Measurements from ENCODE around the gene LMBR1.
"Not testable (repeated sequence)": the region's sequence is repeated elsewhere in the genome, so short reads cannot be mapped to it uniquely, and the experiment has no call there.

The LMBR1 gene, protein sequence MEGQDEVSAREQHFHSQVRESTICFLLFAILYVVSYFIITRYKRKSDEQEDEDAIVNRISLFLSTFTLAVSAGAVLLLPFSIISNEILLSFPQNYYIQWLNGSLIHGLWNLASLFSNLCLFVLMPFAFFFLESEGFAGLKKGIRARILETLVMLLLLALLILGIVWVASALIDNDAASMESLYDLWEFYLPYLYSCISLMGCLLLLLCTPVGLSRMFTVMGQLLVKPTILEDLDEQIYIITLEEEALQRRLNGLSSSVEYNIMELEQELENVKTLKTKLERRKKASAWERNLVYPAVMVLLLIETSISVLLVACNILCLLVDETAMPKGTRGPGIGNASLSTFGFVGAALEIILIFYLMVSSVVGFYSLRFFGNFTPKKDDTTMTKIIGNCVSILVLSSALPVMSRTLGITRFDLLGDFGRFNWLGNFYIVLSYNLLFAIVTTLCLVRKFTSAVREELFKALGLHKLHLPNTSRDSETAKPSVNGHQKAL

DNA sequence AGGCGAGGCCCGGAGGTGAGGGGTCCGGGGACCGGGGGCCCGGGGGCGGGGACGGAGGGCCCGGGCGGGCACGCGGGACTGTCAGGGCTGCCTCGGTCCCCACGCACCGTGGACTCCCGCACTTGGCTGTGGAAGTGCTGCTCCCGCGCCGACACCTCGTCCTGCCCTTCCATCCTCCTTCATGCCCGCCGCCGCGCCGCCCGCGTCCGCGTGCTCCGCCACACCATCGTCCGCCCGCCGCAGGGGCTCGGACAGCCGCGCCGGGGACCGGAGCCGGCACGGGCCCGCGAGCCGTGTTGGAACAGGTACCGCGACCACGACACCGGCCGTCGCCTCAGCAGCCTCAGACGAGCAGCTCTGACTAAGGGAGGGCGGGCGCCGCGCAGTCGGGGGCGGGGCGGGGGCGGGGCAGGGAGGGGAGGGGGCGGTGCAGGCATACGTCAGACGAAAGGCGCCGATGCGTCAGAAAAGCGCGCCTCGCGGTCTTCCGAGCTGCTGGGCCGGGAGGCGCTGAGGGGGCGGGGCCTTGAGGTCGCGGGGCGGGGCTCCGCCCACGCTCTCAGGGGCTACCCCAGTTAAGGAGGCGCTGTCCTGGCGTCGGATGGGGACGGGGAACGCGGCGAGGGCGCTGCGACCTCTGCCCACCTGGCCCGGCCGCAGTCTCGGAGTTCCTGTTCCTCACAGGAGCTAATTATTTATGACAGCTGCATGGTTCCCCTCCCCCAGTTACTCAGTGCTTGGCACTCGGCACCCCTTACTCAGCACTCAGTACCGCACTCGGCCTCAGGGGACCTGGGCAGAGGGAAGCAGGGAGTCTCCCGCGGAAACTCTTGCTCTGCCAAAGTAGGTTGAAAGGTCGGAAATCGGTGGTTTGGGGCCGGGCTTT lies at the start of gene LMBR1:
Gene LMBR1, minus strand, starts transcription at position 363 of the 886 bp plus-strand sequence. Its CDS starts 190 bp downstream, at position 173.
- Histone ChIP-seq H3K36me3 (ENCODE audit: insufficient read depth, insufficient read length, low read length) (no peaks in the 10 kb centered on the region), H3K4me1 (ENCODE audit: insufficient read depth, insufficient read length) (no peaks in the 10 kb centered on the region), H3K27me3 (ENCODE audit: insufficient read depth, insufficient read length) (no peaks in the 10 kb centered on the region), H3K9me3 (ENCODE audit: insufficient read depth, low read length) (0 out of 2 replicates have a peak, but pooled peaks cover 4% of the 10 kb centered on the region), H3K4me3 (ENCODE audit: insufficient read length, low read depth) (peak within 1 kb of the TSS; percentile 68), H3K9ac (ENCODE audit: insufficient read length, low read depth) (peak within 1 kb of the TSS; percentile 85)
- DNase-seq (ENCODE audit: low read depth, low spot score) = peak; percentile 92
- TF ChIP-seq ZNF274 (IDR thresholded peaks at IDR 0.05; ENCODE audit: low read depth, low read length) (no peak), YY1 (IDR thresholded peaks at IDR 0.05; ENCODE audit: insufficient read depth, insufficient read length) (no peak), SUZ12 (IDR thresholded peaks at IDR 0.05; ENCODE audit: extremely low read depth, insufficient read depth, insufficient read length) (no peak)

DNA sequence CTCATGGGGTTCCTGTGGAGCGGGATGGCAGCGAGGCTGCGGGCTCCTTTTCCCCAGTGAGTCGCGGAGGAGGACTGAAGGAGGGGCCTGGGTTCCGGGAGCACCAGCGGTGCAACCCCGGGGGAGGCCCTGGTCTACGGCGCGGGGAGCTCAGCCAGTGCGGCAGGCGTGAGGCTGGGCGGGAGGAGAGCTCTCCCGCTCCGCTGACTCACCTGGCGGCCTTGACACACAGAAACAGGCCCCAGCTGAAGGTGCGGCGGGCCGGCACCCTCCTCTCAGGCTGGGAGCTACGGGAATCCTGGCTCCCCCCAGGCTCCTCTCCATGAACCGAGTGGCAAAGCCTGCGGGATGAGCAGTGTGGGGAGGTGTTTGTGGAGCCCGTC lies 49.7 kb upstream of the LMBR1 start:
- H3K9me3 ChIP-seq (ENCODE audit: insufficient read depth, low read length) = no peaks in the 10 kb centered on the region; the same call in 1 of the 2 replicates
- no peak overlapping the region for H3K9ac ChIP-seq (ENCODE audit: insufficient read length, low read depth)
- TF ChIP-seq SUZ12 (IDR thresholded peaks at IDR 0.05; ENCODE audit: extremely low read depth, insufficient read depth, insufficient read length) (no peak), YY1 (IDR thresholded peaks at IDR 0.05; ENCODE audit: insufficient read depth, insufficient read length) (no peak), ZNF274 (IDR thresholded peaks at IDR 0.05; ENCODE audit: low read depth, low read length) (no peak)
- no peak overlapping the region for H3K4me3 ChIP-seq (ENCODE audit: insufficient read length, low read depth)
- no peak for DNase-seq (ENCODE audit: low read depth, low spot score)
- H3K4me1 ChIP-seq (ENCODE audit: insufficient read depth, insufficient read length) = peaks cover 9% of the 10 kb centered on the region
- H3K36me3 ChIP-seq (ENCODE audit: insufficient read depth, insufficient read length, low read length) = no peaks in the 10 kb centered on the region
- no peaks in the 10 kb centered on the region for H3K27me3 ChIP-seq (ENCODE audit: insufficient read depth, insufficient read length)

DNA sequence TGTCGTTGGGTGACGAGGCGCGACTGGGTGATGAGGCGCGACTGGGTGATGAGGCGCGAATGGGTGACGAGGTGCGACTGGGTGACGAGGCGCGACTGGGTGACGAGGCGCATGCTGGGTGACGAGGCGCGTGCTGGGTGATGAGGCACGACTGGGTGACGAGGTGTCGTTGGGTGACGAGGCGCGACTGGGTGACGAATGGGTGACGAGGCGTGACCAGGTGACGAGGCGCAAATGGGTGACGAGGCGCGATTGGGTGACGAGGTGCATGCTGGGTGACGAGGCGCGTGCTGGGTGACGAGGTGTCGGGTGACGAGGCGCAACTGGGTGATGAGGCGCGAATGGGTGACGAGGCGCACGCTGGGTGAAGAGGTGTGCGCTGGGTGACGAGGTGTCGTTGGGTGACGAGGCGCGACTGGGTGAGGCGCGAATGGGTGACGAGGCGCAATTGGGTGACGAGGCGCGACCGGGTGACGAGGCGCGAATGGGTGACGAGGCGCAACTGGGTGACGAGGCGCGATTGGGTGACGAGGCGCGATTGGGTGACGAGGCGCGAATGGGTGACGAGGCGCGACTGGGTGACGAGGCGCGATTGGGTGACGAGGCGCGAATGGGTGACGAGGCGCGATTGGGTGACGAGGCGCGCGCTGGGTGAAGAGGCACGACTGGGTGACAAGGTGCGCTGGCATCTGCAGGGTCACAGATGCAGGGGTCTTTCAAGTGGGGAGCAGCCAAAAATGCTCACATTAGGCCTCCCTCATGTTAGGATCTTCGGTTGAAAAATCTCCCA lies 48.6 kb upstream of the LMBR1 start:
- peaks cover 9% of the 10 kb centered on the region for H3K4me1 ChIP-seq (ENCODE audit: insufficient read depth, insufficient read length)
- no peak overlapping the region for H3K4me3 ChIP-seq (ENCODE audit: insufficient read length, low read depth)
- H3K27me3 ChIP-seq (ENCODE audit: insufficient read depth, insufficient read length) = no peaks in the 10 kb centered on the region
- no peaks in the 10 kb centered on the region; the same call in 1 of the 2 replicates for H3K9me3 ChIP-seq (ENCODE audit: insufficient read depth, low read length)
- H3K9ac ChIP-seq (ENCODE audit: insufficient read length, low read depth) = no peak overlapping the region
- TF ChIP-seq ZNF274 (IDR thresholded peaks at IDR 0.05; ENCODE audit: low read depth, low read length) (no peak), SUZ12 (IDR thresholded peaks at IDR 0.05; ENCODE audit: extremely low read depth, insufficient read depth, insufficient read length) (no peak), YY1 (IDR thresholded peaks at IDR 0.05; ENCODE audit: insufficient read depth, insufficient read length) (no peak)
- H3K36me3 ChIP-seq (ENCODE audit: insufficient read depth, insufficient read length, low read length) = no peaks in the 10 kb centered on the region
- no peak for DNase-seq (ENCODE audit: low read depth, low spot score)

DNA sequence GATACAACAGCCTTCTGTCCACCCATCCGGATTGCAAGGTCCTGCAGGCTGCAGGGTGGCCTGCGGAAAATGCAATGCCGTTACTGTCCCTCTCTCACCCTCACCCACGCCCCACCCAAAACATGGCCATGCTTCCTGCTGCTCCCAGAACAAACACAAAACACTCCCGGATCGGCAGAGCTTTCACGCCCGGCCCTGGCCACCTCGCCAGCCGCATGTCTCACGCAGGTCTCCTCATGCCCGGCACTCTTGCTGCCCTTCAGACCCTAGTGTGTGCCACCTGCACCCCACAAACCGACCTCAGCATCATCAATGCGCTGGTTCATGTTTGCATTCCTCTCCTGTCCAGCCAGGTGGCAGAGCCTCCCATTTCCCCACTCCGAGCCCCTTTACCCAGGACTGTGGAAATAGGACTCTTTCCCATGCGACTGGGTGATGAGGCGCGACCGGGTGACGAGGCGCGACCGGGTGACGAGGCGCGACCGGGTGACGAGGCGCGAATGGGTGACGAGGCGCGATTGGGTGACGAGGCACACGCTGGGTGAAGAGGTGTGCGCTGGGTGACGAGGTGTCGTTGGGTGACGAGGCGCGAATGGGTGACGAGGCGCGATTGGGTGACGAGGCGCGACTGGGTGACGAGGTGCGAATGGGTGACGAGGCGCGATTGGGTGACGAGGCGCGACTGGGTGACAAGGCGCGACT lies 47.6 kb upstream of the LMBR1 start:
- no peak for TF ChIP-seq ZNF274 (IDR thresholded peaks at IDR 0.05; ENCODE audit: low read depth, low read length)
- TF ChIP-seq SUZ12 (IDR thresholded peaks at IDR 0.05; ENCODE audit: extremely low read depth, insufficient read depth, insufficient read length) = no peak
- no peak for TF ChIP-seq YY1 (IDR thresholded peaks at IDR 0.05; ENCODE audit: insufficient read depth, insufficient read length)
- no peaks in the 10 kb centered on the region for H3K36me3 ChIP-seq (ENCODE audit: insufficient read depth, insufficient read length, low read length)
- no peak overlapping the region for H3K9ac ChIP-seq (ENCODE audit: insufficient read length, low read depth)
- H3K4me1 ChIP-seq (ENCODE audit: insufficient read depth, insufficient read length) = peaks cover 9% of the 10 kb centered on the region
- H3K9me3 ChIP-seq (ENCODE audit: insufficient read depth, low read length) = no peaks in the 10 kb centered on the region; the same call in 1 of the 2 replicates
- DNase-seq (ENCODE audit: low read depth, low spot score) = no peak
- no peak overlapping the region for H3K4me3 ChIP-seq (ENCODE audit: insufficient read length, low read depth)
- H3K27me3 ChIP-seq (ENCODE audit: insufficient read depth, insufficient read length) = no peaks in the 10 kb centered on the region

DNA sequence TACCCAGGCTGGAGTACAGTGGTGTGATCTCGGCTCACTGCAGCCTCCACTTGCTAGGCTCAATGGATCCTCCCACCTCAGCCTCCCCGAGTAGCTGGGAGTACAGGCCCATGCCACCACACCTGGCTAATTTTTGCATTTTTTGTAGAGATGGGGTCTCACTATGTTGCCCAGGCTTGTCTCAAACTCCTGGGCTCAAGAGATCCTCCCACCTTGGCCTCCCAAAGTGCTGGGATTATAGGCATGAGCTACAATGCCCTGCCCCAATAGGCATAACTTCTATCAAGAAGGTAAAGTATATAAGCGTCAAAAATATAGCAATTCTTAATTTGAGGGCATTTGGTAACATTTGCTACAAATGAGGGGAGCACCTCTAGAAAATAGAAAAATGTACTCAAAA lies 43.8 kb upstream of the LMBR1 start:
- H3K4me3 ChIP-seq (ENCODE audit: insufficient read length, low read depth); H3K27me3 ChIP-seq (ENCODE audit: insufficient read depth, insufficient read length); H3K36me3 ChIP-seq (ENCODE audit: insufficient read depth, insufficient read length, low read length); H3K9ac ChIP-seq (ENCODE audit: insufficient read length, low read depth); DNase-seq (ENCODE audit: low read depth, low spot score); H3K4me1 ChIP-seq (ENCODE audit: insufficient read depth, insufficient read length); H3K9me3 ChIP-seq (ENCODE audit: insufficient read depth, low read length): not testable (repeated sequence)

DNA sequence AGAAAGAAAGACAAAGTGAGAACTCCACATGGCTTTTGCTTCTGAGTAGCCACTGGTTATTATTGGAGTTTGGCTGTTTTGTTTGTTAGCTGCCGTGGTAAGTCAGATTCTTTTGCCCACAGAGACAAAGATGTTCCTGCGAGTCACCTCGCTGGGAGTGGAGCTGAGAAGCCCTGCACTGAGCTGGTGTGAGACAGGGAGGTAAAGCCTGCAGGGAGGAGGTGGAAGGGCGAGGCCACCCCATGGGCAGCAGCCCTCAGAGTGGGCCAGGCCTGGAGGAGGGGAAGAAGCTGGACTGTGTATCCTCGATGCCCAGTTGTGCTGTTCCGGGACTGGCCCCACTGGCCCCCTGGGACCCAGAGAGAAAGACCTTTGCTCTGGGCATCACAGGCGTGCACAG lies 42.3 kb upstream of the LMBR1 start:
- Histone ChIP-seq H3K9me3 (ENCODE audit: insufficient read depth, low read length) (no peaks in the 10 kb centered on the region), H3K4me1 (ENCODE audit: insufficient read depth, insufficient read length) (no peaks in the 10 kb centered on the region), H3K27me3 (ENCODE audit: insufficient read depth, insufficient read length) (no peaks in the 10 kb centered on the region), H3K4me3 (ENCODE audit: insufficient read length, low read depth) (no peak overlapping the region), H3K9ac (ENCODE audit: insufficient read length, low read depth) (no peak overlapping the region), H3K36me3 (ENCODE audit: insufficient read depth, insufficient read length, low read length) (no peaks in the 10 kb centered on the region)
- no peak for DNase-seq (ENCODE audit: low read depth, low spot score)
- no peak for TF ChIP-seq SUZ12 (IDR thresholded peaks at IDR 0.05; ENCODE audit: extremely low read depth, insufficient read depth, insufficient read length)
- no peak for TF ChIP-seq YY1 (IDR thresholded peaks at IDR 0.05; ENCODE audit: insufficient read depth, insufficient read length)
- TF ChIP-seq ZNF274 (IDR thresholded peaks at IDR 0.05; ENCODE audit: low read depth, low read length) = no peak

Data from NT2/D1 (cell line).